IMR-90 (cell line): Measurements from ENCODE around the gene RAI14. TPM values are rescaled to one million over a fixed set of nuclear protein-coding genes. Genes with fewer than 3 reads are reported as not detected.

ENCODE experiments used
- ATAC-seq: fragments of 200-7000 bp; cut with Tn5 transposase; 2 replicates; pipeline ENCODE4 v1.9.1; 2020; ENCODE audit warnings: low read depth, mild to moderate bottlenecking, moderate library complexity
- BruUV-seq: library from RNA; stranded (reverse); fragments of 400-500 nt; replicated peaks from 2 replicates; lab custom pipeline; 2021; lab: Mats Ljungman, UMichigan
- CTCF ChIA-PET: fragments of 300-600 bp; formaldehyde crosslinking; extraction: SDS; loops from one replicate; lab custom pipeline; 2021; ENCODE audit warnings: antibody characterized with exemption; lab: Yijun Ruan, JAX
- POLR2A ChIA-PET: fragments of 300-600 bp; sonication (Branson Sonifier 250); formaldehyde crosslinking; loops from one replicate; lab custom pipeline; 2022; ENCODE audit warnings: antibody characterized with exemption; ENCODE audit not compliant: unreplicated experiment; lab: Charles Lee
- DNase-seq: peaks from one replicate; pipeline ENCODE4 v3.0.0; 2013
- H2AFZ ChIP-seq: replicated peaks from 2 replicates; pipeline ENCODE3; 2013; ENCODE audit warnings: low read length, mild to moderate bottlenecking; ENCODE audit not compliant: poor library complexity
- H2AK5ac ChIP-seq: 2 replicates; pipeline ENCODE4 v1.6.1; 2013; ENCODE audit warnings: low read depth, low read length, inconsistent platforms
- H2AK9ac ChIP-seq: replicated peaks from 2 replicates; pipeline ENCODE3; 2013; ENCODE audit warnings: mild to moderate bottlenecking, low read depth, low read length, moderate library complexity; ENCODE audit not compliant: poor library complexity
- H2BK120ac ChIP-seq: 2 replicates; pipeline ENCODE4 v1.6.1; 2013; ENCODE audit warnings: low read depth, low read length, inconsistent platforms
- H2BK15ac ChIP-seq: 3 replicates; pipeline ENCODE4 v1.6.1; 2013; ENCODE audit warnings: low read depth, low read length, inconsistent platforms
- H2BK20ac ChIP-seq: 2 replicates; pipeline ENCODE4 v1.6.1; 2013; ENCODE audit warnings: low read depth, mild to moderate bottlenecking, inconsistent platforms, low read length, moderate library complexity
- H2BK5ac ChIP-seq: 2 replicates; pipeline ENCODE4 v1.6.1; 2013; ENCODE audit warnings: mild to moderate bottlenecking, low read depth, low read length, inconsistent platforms; ENCODE audit not compliant: poor library complexity, severe bottlenecking
- H3K14ac ChIP-seq: replicated peaks from 2 replicates; pipeline ENCODE4 v1.6.1; 2013; ENCODE audit warnings: low read depth, low read length, inconsistent platforms
- H3K18ac ChIP-seq: 2 replicates; pipeline ENCODE4 v1.6.1; 2013; ENCODE audit warnings: low read depth, low read length, control low read depth
- H3K23ac ChIP-seq: 2 replicates; pipeline ENCODE4 v1.6.1; 2013; ENCODE audit warnings: low read depth, low read length, inconsistent platforms
- H3K27ac ChIP-seq: 2 replicates; pipeline ENCODE4 v1.5.1; 2013; ENCODE audit warnings: mild to moderate bottlenecking, control low read depth, low read length; ENCODE audit not compliant: insufficient read depth
- H3K27me3 ChIP-seq: 2 replicates; pipeline ENCODE4 v1.6.1; 2013; ENCODE audit warnings: low read length; ENCODE audit not compliant: control insufficient read depth, insufficient read depth
- H3K36me3 ChIP-seq: 2 replicates; pipeline ENCODE4 v1.6.1; 2013; ENCODE audit warnings: low read length, mixed read lengths; ENCODE audit not compliant: control insufficient read depth, insufficient read depth
- H3K4ac ChIP-seq: 2 replicates; pipeline ENCODE4 v1.6.1; 2013; ENCODE audit warnings: low read depth, low read length, inconsistent platforms
- H3K4me1 ChIP-seq: 2 replicates; pipeline ENCODE4 v1.6.1; 2013; ENCODE audit warnings: low read length, mixed read lengths; ENCODE audit not compliant: control insufficient read depth, insufficient read depth
- H3K4me2 ChIP-seq: 2 replicates; pipeline ENCODE4 v1.6.1; 2013; ENCODE audit warnings: low read depth, mild to moderate bottlenecking, control low read depth, low read length, moderate library complexity
- H3K4me3 ChIP-seq: 2 replicates; pipeline ENCODE4 v1.5.1; 2013; ENCODE audit warnings: low read depth, mild to moderate bottlenecking, control low read depth, low read length, moderate library complexity; ENCODE audit not compliant: insufficient read depth
- H3K56ac ChIP-seq: 2 replicates; pipeline ENCODE4 v1.6.1; 2013; ENCODE audit warnings: low read length, inconsistent platforms; ENCODE audit not compliant: insufficient read depth; ENCODE audit errors: extremely low read depth
- H3K79me1 ChIP-seq, 2 experiments: 2 replicates each; pipeline ENCODE4 v1.6.1; 2013; ENCODE audit warnings: low read length in 2 of 2, inconsistent platforms in 1 of 2, low read depth in 1 of 2
- H3K9ac ChIP-seq: 2 replicates; pipeline ENCODE4 v1.6.1; 2013; ENCODE audit warnings: low read depth, low read length, control low read depth
- H3K9me1 ChIP-seq: 2 replicates; pipeline ENCODE4 v1.6.1; 2013; ENCODE audit warnings: low read length, inconsistent platforms; ENCODE audit not compliant: insufficient read depth
- H3K9me3 ChIP-seq: 2 replicates; pipeline ENCODE4 v1.6.1; 2013; ENCODE audit warnings: low read length; ENCODE audit not compliant: control insufficient read depth, insufficient read depth
- H4K20me1 ChIP-seq: 2 replicates; pipeline ENCODE4 v1.6.1; 2013; ENCODE audit warnings: low read length, inconsistent platforms; ENCODE audit not compliant: insufficient read depth
- H4K5ac ChIP-seq: 2 replicates; pipeline ENCODE4 v1.6.1; 2013; ENCODE audit warnings: mild to moderate bottlenecking, low read depth, low read length, control low read depth
- H4K8ac ChIP-seq, 2 experiments: 2 replicates each; pipeline ENCODE4 v1.6.1; 2013; ENCODE audit warnings: low read depth in 2 of 2, low read length in 2 of 2, control low read depth in 1 of 2, inconsistent platforms in 1 of 2
- H4K91ac ChIP-seq: 2 replicates; pipeline ENCODE4 v1.6.1; 2013; ENCODE audit warnings: low read depth, low read length, inconsistent platforms; ENCODE audit not compliant: insufficient read depth
- MXI1 ChIP-seq: IDR thresholded peaks from 2 replicates; pipeline ENCODE4 v1.6.1; 2012; ENCODE audit warnings: low read depth, mild to moderate bottlenecking, low read length, moderate library complexity, borderline replicate concordance
- SMC3 ChIP-seq: fragments of 150-350 bp; IDR thresholded peaks from 2 replicates; pipeline ENCODE4 v1.6.1; 2016; ENCODE audit warnings: low read depth, mild to moderate bottlenecking, antibody characterized with exemption, low read length, moderate library complexity
- WGBS, 2 experiments: methylation state at CpG; one replicate each; pipeline versions ENCODE4 v1.1.5 to v1.1.7; 2013; ENCODE audit warnings: missing lambda C conversion rate in 2 of 2; ENCODE audit not compliant: insufficient read length in 1 of 2; ENCODE audit errors: extremely low coverage in 2 of 2; 5-methylcytosine and 5-hydroxymethylcytosine counted together
- dilution Hi-C: fragments of 300-500 bp; cut with HindIII; formaldehyde crosslinking; loops from one replicate; pipeline ENCODE4 v1.14.3; 2018; ENCODE audit warnings: low sequenced_read_pairs; ENCODE audit not compliant: unreplicated experiment
- in situ Hi-C: fragments of 300-500 bp; cut with MboI; formaldehyde crosslinking; loops from 3 replicates; pipeline ENCODE4 v1.14.3; 2019; ENCODE audit warnings: low sequenced_read_pairs, inconsistent platforms, mixed read lengths
- intact Hi-C: fragments of 100-400 bp; cut with micrococcal nuclease; formaldehyde crosslinking; loops from 2 replicates; pipeline ENCODE4 v1.10.0; 2022
- polyA plus RNA-seq, 3 experiments: library from polyadenylated mRNA; depleted of rRNA; stranded (reverse); fragments of >200 nt; gene quantifications; 2 replicates each; pipeline ENCODE4 v1.2.3, GENCODE V29; 2012; ENCODE audit warnings: low replicate concordance in 1 of 3
- total RNA-seq: library from RNA; depleted of rRNA; stranded (reverse); fragments of >200 nt; gene quantifications from 2 replicates; pipeline ENCODE4 v1.2.3, GENCODE V29; 2012

Gene RAI14
- total and polyA plus RNA-seq, 2 of the 4 experiments (the other 2 are of a cell fraction), result 221 to 267 TPM

DNA sequence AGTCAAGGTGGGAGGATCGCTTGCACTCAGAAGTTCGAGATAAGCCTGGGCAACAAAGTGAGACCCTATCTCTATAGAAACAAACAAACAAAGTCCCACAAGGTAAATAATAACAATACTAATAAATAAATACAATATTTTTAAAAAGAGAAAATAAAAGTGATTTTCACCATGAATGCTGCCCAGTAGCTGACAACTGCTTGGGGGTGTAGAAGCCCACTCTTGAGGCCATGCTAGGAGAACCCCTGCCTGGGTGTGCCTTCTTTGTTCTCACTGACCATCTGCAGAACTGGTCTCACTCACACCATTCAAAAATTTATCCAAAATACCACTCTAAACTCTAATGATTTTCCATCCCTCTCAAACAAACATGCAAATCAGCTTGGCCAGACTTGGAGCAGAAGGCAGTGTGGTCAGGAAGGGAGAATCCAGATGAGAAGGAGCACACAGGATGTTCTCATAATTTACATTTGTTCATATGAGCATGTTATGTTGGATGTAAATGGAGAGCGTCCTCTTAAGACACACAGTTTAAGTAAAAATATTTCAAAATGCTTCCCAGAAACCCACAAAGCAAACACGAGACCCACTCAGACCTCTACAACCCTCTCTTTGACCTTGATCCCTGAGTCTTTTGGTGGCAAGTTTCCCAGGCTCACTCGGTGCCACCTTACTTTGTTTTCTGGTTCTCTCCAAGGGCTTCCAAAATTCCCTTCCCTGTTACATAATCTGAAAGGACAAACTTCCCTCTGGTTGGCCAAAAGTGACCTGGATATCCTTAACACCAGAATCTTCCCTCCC is 7.9 kb upstream of the RAI14 start:
- dilution Hi-C loops, result no loop called here
- intact Hi-C loops, result no loop called here
- TF ChIP-seq MXI1 (no peak), SMC3 (no peak)
- Histone ChIP-seq H3K9ac (no peak overlapping the region), H2BK15ac (peak overlapping the region; percentile 51; the same call in 1 of the 3 replicates), H2AK9ac (no peak overlapping the region), H3K4me2 (no peak overlapping the region), H3K14ac (peak overlapping the region; percentile 65), H4K91ac (0 out of 2 replicates have a peak overlapping the region, but pooled peaks have one; percentile 55), H3K56ac (no peak overlapping the region), H3K4ac (peak overlapping the region; percentile 55; the same call in 1 of the 2 replicates), H3K9me3 (no peaks in the 10 kb centered on the region), H2BK5ac (no peak overlapping the region), H4K20me1 (no peaks in the 10 kb centered on the region), H2BK120ac (peak overlapping the region; percentile 37; the same call in 1 of the 2 replicates), H3K4me1 (peaks cover 3% of the 10 kb centered on the region; the same call in 1 of the 2 replicates), H2AFZ (no peak overlapping the region), H3K4me3 (no peak overlapping the region), H3K27ac (no peak overlapping the region), H4K5ac (peak overlapping the region; percentile 26; the same call in 1 of the 2 replicates), H3K79me1 (no peaks in the 10 kb centered on the region; a peak in 2 of 4 replicates), H2AK5ac (peak overlapping the region; percentile 61; the same call in 1 of the 2 replicates), H3K36me3 (no peaks in the 10 kb centered on the region), H3K27me3 (no peaks in the 10 kb centered on the region), H3K9me1 (0 out of 2 replicates have a peak, but pooled peaks cover 3% of the 10 kb centered on the region), H3K23ac (peak overlapping the region; percentile 75; the same call in 1 of the 2 replicates), H4K8ac (peak overlapping the region; percentile 22 to 37; a peak in 2 of 4 replicates), H3K18ac (peak overlapping the region; percentile 27; the same call in 1 of the 2 replicates), H2BK20ac (peak overlapping the region; percentile 54)
- BruUV-seq, result no TSS peak
- ChIA-PET CTCF (no interaction called here), POLR2A (no interaction called here)
- WGBS, 2 experiments, result 89% methylated on average over 1 of the region's 5 CpGs; no CpG with 5 or more reads in 1 of the 2 experiments
- in situ Hi-C loops, result no loop called here
- DNase-seq, result no peak
- no peak for ATAC-seq
